HepG2 (cell line): ENCODE data around the gene ARMC8. TPM values are rescaled to one million over a fixed set of nuclear protein-coding genes. Genes with fewer than 3 reads are reported as not detected.

ENCODE experiments used
- ATAC-seq: fragments of 200-7000 bp; cut with Tn5 transposase; 3 replicates; pipeline ENCODE4 v1.9.1; 2020; ENCODE audit warnings: mild to moderate bottlenecking, moderate library complexity
- BruUV-seq: library from RNA; stranded (reverse); fragments of 400-500 nt; replicated peaks from 2 replicates; lab custom pipeline; 2021; lab: Mats Ljungman, UMichigan
- CTCF ChIA-PET: fragments of 300-600 bp; formaldehyde crosslinking; extraction: SDS; loops from one replicate; lab custom pipeline; 2021; ENCODE audit warnings: low total read pairs, inconsistent platforms, low intra/inter-chr PET ratio; lab: Yijun Ruan, JAX
- POLR2A ChIA-PET: fragments of 350-600 bp; sonication (Branson Sonifier 250); formaldehyde crosslinking; loops from one replicate; lab custom pipeline; 2020; ENCODE audit warnings: antibody characterized with exemption, inconsistent platforms; lab: Yijun Ruan, JAX
- DNase-seq: peaks from one replicate; pipeline ENCODE4 v3.0.0-alpha.2; 2015; ENCODE audit warnings: low spot score
- FAIRE-seq: peaks from 3 replicates; lab custom pipeline; 2011; peaks lifted over from hg19 to GRCh38; lab: Jason Lieb, UNC
- H2AFZ ChIP-seq: one replicate; pipeline ENCODE4 v1.6.1; 2011; ENCODE audit warnings: low read length, inconsistent platforms
- H3K27ac ChIP-seq: fragments of 300-600 bp; 3 replicates; pipeline ENCODE4 v1.8.0; 2011; ENCODE audit warnings: mixed run types, mild to moderate bottlenecking, mixed read lengths, low read length, inconsistent platforms; ENCODE audit not compliant: insufficient read depth; ENCODE audit errors: extremely low read length
- H3K27me3 ChIP-seq, 2 experiments: fragments of 200-600 bp in 1 of 2; 2 replicates in 1 of 2; 3 replicates in 1 of 2; pipeline versions ENCODE4 v1.6.0 to v1.8.0; 2011; ENCODE audit warnings: low read length in 2 of 2, mild to moderate bottlenecking in 2 of 2, moderate library complexity in 2 of 2, inconsistent platforms in 1 of 2; ENCODE audit not compliant: insufficient read depth in 2 of 2, control insufficient read depth in 1 of 2
- H3K36me3 ChIP-seq, 2 experiments: fragments of 200-600 bp in 1 of 2; replicated peaks in 1 of 2; 2 replicates in 1 of 2; 3 replicates in 1 of 2; pipeline versions ENCODE4 v1.5.1 to v1.8.0; 2011; ENCODE audit warnings: low read length in 2 of 2, inconsistent platforms in 1 of 2; ENCODE audit not compliant: insufficient read depth in 2 of 2, control insufficient read depth in 1 of 2
- H3K4me1 ChIP-seq: 2 replicates; pipeline ENCODE4 v1.5.1; 2012; ENCODE audit warnings: low read length, inconsistent platforms; ENCODE audit not compliant: insufficient read depth
- H3K4me2 ChIP-seq: 2 replicates; pipeline ENCODE4 v1.6.0; 2011; ENCODE audit warnings: low read depth, low read length, inconsistent platforms
- H3K4me3 ChIP-seq, 3 experiments: fragments of 200-600 bp in 1 of 3; sonication (generic), shearing (Covaris generic) in 1 of 3; replicated peaks in 1 of 3; 2 replicates each; pipeline ENCODE4 v1.5.1; 2011 to 2016; ENCODE audit warnings: low read length in 3 of 3, inconsistent platforms in 2 of 3, low read depth in 2 of 3, mild to moderate bottlenecking in 2 of 3, control low read depth in 1 of 3, mixed read lengths in 1 of 3; ENCODE audit not compliant: insufficient read depth in 1 of 3
- H3K79me2 ChIP-seq: one replicate; pipeline ENCODE4 v1.6.1; 2011; ENCODE audit warnings: low read length, inconsistent platforms; ENCODE audit not compliant: insufficient read depth
- H3K9ac ChIP-seq: 2 replicates; pipeline ENCODE4 v1.6.0; 2011; ENCODE audit warnings: mild to moderate bottlenecking, low read depth, low read length, inconsistent platforms; ENCODE audit not compliant: insufficient read depth
- H3K9me3 ChIP-seq: 2 replicates; pipeline ENCODE4 v1.5.1; 2012; ENCODE audit warnings: mild to moderate bottlenecking, low read length
- H4K20me1 ChIP-seq: 2 replicates; pipeline ENCODE4 v1.6.0; 2011; ENCODE audit warnings: inconsistent platforms, mild to moderate bottlenecking, low read length, moderate library complexity; ENCODE audit not compliant: insufficient read depth
- GABPB1 ChIP-seq: IDR thresholded peaks from 2 replicates; pipeline ENCODE4 v1.6.1; 2016; ENCODE audit warnings: mild to moderate bottlenecking, missing genetic modification reagents, moderate library complexity, missing compliant biosample characterization
- HOXA5 ChIP-seq: sonication (generic); formaldehyde crosslinking; IDR thresholded peaks from 2 replicates; pipeline ENCODE4 v1.4.0; 2020; ENCODE audit warnings: missing genetic modification reagents
- TSC22D2 ChIP-seq: sonication (generic); formaldehyde crosslinking; IDR thresholded peaks from 2 replicates; pipeline ENCODE4 v1.5.1; 2020; ENCODE audit warnings: missing genetic modification reagents, mild to moderate bottlenecking, borderline replicate concordance
- ZBTB38 ChIP-seq: sonication (generic); formaldehyde crosslinking; IDR thresholded peaks from 2 replicates; pipeline ENCODE4 v1.5.1; 2020; ENCODE audit warnings: mild to moderate bottlenecking, missing genetic modification reagents
- ZNF225 ChIP-seq: sonication (generic); formaldehyde crosslinking; IDR thresholded peaks from 2 replicates; pipeline ENCODE4 v1.4.0; 2020; ENCODE audit warnings: mild to moderate bottlenecking, missing genetic modification reagents
- ZNF3 ChIP-seq: IDR thresholded peaks from 2 replicates; pipeline ENCODE4 v1.7.0; 2017; ENCODE audit warnings: inconsistent platforms
- ZNF891 ChIP-seq: sonication (generic); formaldehyde crosslinking; IDR thresholded peaks from 2 replicates; pipeline ENCODE4 v1.5.0; 2020; ENCODE audit warnings: mild to moderate bottlenecking, missing genetic modification reagents
- WGBS: methylation state at CpG from one replicate; pipeline ENCODE4 v1.1.6; 2017; ENCODE audit warnings: low lambda C conversion rate; 5-methylcytosine and 5-hydroxymethylcytosine counted together
- in situ Hi-C: cut with HindIII; loops from 2 replicates; pipeline ENCODE4 v1.10.0; 2017; ENCODE audit warnings: low pct_unique_long_range_greater_than_20kb; ENCODE audit not compliant: extremely low pct_ligation_motif_present
- intact Hi-C: fragments of 100-400 bp; cut with micrococcal nuclease; formaldehyde crosslinking; loops from one replicate; pipeline ENCODE4 v1.10.0; 2022; ENCODE audit not compliant: unreplicated experiment
- polyA plus RNA-seq, 8 experiments: library from polyadenylated mRNA; depleted of rRNA in 3 of 8; stranded (reverse) in 7 of 8; unstranded in 1 of 8; fragments of >200 nt; fragmentation: Illumina TruSeq in 4 of 8; extraction: Trizol in 4 of 8; gene quantifications; 2 replicates each; pipeline versions ENCODE4 v1.2.1 to v1.2.3, GENCODE V29; 2011 to 2016; ENCODE audit warnings: low read depth in 4 of 8, missing spikeins in 1 of 8, mixed read lengths in 1 of 8; ENCODE audit not compliant: insufficient read depth in 1 of 8
- total RNA-seq, 5 experiments: library from RNA; depleted of rRNA; stranded (reverse); fragments of >200 nt; fragmentation: Illumina TruSeq; extraction: Trizol; gene quantifications; 2 replicates each; pipeline ENCODE4 v1.2.3, GENCODE V29; 2016; ENCODE audit warnings: low read depth in 1 of 5
- TF ChIP-seq, protein P1 (sequence below): sonication (generic); formaldehyde crosslinking; IDR thresholded peaks from 2 replicates; pipeline ENCODE4 v1.4.0; 2020; ENCODE audit warnings: missing genetic modification reagents, mild to moderate bottlenecking, borderline replicate concordance
- TF ChIP-seq, protein P2 (sequence below): sonication (generic); formaldehyde crosslinking; IDR thresholded peaks from 2 replicates; pipeline ENCODE4 v1.5.1; 2020; ENCODE audit warnings: missing genetic modification reagents, mild to moderate bottlenecking, borderline replicate concordance

Gene ARMC8
- total and polyA plus RNA-seq, 2 of the 13 experiments (the other 11 are each of a cell fraction or from before 2014, with no cell fraction given), result 38.9 to 55.3 TPM

DNA sequence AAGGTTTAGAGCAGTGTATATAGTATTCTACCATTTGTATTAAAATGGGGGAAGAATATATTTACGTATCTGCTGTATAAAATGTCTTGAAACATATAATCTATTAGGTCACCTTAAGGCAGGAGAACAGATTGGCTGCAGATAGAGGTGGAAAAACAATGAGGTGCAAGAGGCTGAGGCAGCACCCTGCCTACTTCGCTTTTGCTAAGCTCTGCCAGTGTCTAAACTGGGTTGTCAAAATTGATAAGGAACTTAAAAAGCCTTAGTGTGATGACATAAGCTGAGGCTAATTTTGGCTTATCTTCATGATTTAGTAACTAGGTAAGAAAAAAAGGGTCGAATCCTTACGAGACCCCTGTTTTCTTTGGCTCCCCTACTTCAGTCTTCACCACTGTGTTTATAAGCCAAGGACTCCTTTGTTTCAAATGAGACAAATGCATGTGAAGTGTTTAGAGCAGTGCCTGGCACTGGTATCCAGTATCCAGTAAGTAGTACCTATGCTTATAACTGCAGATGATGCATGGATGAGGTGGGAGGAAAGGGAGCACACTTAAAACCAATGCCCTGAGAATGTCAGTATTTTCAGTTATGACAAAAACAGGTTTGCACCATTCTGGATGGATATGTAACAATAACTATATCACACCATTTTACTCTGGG, 45.7 kb downstream of the ARMC8 start (continued):
- TF ChIP-seq, protein P1, sequence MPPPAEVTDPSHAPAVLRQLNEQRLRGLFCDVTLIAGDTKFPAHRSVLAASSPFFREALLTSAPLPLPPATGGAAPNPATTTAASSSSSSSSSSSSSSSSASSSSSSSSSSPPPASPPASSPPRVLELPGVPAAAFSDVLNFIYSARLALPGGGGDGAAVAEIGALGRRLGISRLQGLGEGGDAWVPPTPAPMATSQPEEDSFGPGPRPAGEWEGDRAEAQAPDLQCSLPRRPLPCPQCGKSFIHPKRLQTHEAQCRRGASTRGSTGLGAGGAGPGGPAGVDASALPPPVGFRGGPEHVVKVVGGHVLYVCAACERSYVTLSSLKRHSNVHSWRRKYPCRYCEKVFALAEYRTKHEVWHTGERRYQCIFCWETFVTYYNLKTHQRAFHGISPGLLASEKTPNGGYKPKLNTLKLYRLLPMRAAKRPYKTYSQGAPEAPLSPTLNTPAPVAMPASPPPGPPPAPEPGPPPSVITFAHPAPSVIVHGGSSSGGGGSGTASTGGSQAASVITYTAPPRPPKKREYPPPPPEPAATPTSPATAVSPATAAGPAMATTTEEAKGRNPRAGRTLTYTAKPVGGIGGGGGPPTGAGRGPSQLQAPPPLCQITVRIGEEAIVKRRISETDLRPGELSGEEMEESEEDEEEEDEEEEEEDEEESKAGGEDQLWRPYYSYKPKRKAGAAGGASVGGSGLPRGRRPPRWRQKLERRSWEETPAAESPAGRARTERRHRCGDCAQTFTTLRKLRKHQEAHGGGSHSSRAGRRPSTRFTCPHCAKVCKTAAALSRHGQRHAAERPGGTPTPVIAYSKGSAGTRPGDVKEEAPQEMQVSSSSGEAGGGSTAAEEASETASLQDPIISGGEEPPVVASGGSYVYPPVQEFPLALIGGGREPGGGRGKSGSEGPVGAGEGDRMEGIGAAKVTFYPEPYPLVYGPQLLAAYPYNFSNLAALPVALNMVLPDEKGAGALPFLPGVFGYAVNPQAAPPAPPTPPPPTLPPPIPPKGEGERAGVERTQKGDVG (CRISPR knock-in tag), result no peak
- TF ChIP-seq TSC22D2 (CRISPR knock-in tag) (no peak), ZBTB38 (CRISPR knock-in tag) (no peak), ZNF3 (CRISPR knock-in tag) (no peak)
- TF ChIP-seq, all 625 proteins: peak for 1

DNA sequence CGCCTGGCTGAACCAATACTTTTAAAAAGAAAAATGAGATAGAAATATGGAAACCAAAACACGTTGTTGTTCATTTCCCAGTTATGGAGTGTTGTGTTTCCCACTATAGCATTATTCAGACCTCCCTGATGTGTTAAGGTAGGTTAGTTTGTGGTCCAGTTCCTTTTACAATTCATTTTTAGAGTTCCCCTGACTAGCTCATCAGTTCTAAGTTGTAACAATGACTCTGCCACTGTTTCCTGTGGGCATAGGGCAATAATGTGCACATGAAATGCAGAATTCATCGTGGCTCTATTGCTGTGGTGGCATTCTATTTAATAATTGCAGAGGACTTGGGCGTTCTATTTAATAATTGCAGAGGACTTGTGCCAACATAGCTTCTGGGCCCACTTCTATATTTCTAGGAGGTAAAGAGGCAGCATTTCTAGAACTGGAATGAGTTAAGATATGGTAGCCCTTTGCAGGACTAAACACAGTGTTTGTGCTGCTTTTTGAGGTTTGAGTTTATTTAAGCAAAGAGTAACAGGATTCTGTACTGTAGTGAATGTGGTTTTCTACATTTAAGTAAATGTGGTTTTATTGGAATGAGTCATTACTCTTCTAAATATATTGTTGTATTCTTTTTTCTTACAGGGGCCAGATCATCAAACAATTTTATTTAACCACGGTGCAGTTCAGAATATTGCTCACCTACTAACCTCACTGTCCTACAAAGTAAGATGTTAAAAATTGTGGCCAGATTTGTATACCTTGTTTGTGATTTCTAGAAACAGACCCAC, 47.5 kb downstream of the ARMC8 start:
- no TSS peak for BruUV-seq

More for the DNA sequence above, 47.5 kb downstream of the ARMC8 start:
- 96% methylated on average over 5 of the region's 5 CpGs for WGBS
- in situ Hi-C loops (no loop called here), intact Hi-C loops (no loop called here)
- Histone ChIP-seq H3K27me3 (no peaks in the 10 kb centered on the region), H3K36me3 (peaks cover 10 to 57% of the 10 kb centered on the region in 2 experiments), H3K9me3 (no peaks in the 10 kb centered on the region), H3K4me1 (no peaks in the 10 kb centered on the region), H3K9ac (no peak overlapping the region), H3K4me3 (no peak overlapping the region), H3K79me2 (no peaks in the 10 kb centered on the region), H3K4me2 (no peak overlapping the region), H2AFZ (no peak overlapping the region), H3K27ac (no peak overlapping the region), H4K20me1 (no peaks in the 10 kb centered on the region)
- DNase-seq (no peak), ATAC-seq (no peak), FAIRE-seq (no peak)
- TF ChIP-seq HOXA5 (CRISPR knock-in tag), result no peak
- TF ChIP-seq, protein P2, sequence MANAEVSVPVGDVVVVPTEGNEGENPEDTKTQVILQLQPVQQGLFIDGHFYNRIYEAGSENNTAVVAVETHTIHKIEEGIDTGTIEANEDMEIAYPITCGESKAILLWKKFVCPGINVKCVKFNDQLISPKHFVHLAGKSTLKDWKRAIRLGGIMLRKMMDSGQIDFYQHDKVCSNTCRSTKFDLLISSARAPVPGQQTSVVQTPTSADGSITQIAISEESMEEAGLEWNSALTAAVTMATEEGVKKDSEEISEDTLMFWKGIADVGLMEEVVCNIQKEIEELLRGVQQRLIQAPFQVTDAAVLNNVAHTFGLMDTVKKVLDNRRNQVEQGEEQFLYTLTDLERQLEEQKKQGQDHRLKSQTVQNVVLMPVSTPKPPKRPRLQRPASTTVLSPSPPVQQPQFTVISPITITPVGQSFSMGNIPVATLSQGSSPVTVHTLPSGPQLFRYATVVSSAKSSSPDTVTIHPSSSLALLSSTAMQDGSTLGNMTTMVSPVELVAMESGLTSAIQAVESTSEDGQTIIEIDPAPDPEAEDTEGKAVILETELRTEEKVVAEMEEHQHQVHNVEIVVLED, result no peak
- TF ChIP-seq ZNF891 (CRISPR knock-in tag), result no peak
- no peak for TF ChIP-seq GABPB1
- no peak for TF ChIP-seq ZNF225 (CRISPR knock-in tag)
- ChIA-PET CTCF (no interaction called here), POLR2A (no interaction called here)
